CD4-positive, alpha-beta T cell treated with Interleukin-4 for 4 hours (primary cell): ENCODE measurements around the gene PEDS1.
A peak's percentile ranks its signal among the peaks of the same experiment; 100 is the strongest.
"Not testable (repeated sequence)": the region's sequence is repeated elsewhere in the genome, so short reads cannot be mapped to it uniquely, and the experiment has no call there.

ENCODE experiments used
- DNase-seq: peaks from one replicate; pipeline ENCODE4 v3.0.0-alpha.2; 2020

Gene PEDS1

GRCh38 chr20:50153500-50154377, at the start of gene PEDS1:
Gene PEDS1, minus strand, starts transcription at chr20:50153723. Its CDS starts 86 bp downstream, at chr20:50153637.
- DNase-seq, result peak; percentile 76

- no peak for DNase-seq
These were observed 49.2 kb upstream of the PEDS1 start for GRCh38 chr20:50202677-50203076.

GRCh38 chr20:50201710-50202109, 48.2 kb upstream of the PEDS1 start:
- not testable (repeated sequence) for DNase-seq

GRCh38 chr20:50200482-50201104, 47.1 kb upstream of the PEDS1 start:
- no peak for DNase-seq

- no peak for DNase-seq
These were observed 46.2 kb upstream of the PEDS1 start for GRCh38 chr20:50199703-50200102.

- no peak for DNase-seq
These were observed 45.2 kb upstream of the PEDS1 start for GRCh38 chr20:50198716-50199115.

- no peak for DNase-seq
These were observed 44.7 kb upstream of the PEDS1 start for GRCh38 chr20:50198180-50198666.

- no peak for DNase-seq
These were observed 44.1 kb upstream of the PEDS1 start for GRCh38 chr20:50197463-50198179.

GRCh38 chr20:50196896-50197295, 43.4 kb upstream of the PEDS1 start:
- no peak for DNase-seq

- DNase-seq, result no peak
These were observed 42.7 kb upstream of the PEDS1 start for GRCh38 chr20:50196248-50196647.

- no peak for DNase-seq
These were observed 42.1 kb upstream of the PEDS1 start for GRCh38 chr20:50195524-50196120.

GRCh38 chr20:50194831-50195523, 41.5 kb upstream of the PEDS1 start:
- no peak for DNase-seq

GRCh38 chr20:50194422-50194830, 40.9 kb upstream of the PEDS1 start:
- no peak for DNase-seq

GRCh38 chr20:50193836-50194421, 40.4 kb upstream of the PEDS1 start:
- no peak for DNase-seq

GRCh38 chr20:50193199-50193835, 39.8 kb upstream of the PEDS1 start:
- DNase-seq, result no peak

- DNase-seq, result peak; percentile 74
These were observed 39.1 kb upstream of the PEDS1 start for GRCh38 chr20:50192364-50193198.

- DNase-seq, result peak; percentile 30
These were observed 38.2 kb upstream of the PEDS1 start for GRCh38 chr20:50191544-50192363.

GRCh38 chr20:50191065-50191543, 37.6 kb upstream of the PEDS1 start:
- DNase-seq, result peak; percentile 46
